HepG2 (cell line): ENCODE results near the gene ADH5. TPM values are rescaled to one million over a fixed set of nuclear protein-coding genes. Genes with fewer than 3 reads are reported as not detected.

Experiments
- AHDC1 ChIP-seq: sonication (generic); formaldehyde crosslinking; IDR thresholded peaks from 2 replicates; pipeline ENCODE4 v1.5.1; 2020; ENCODE audit warnings: mild to moderate bottlenecking, missing genetic modification reagents, borderline replicate concordance
- ARNT ChIP-seq: fragments of 450-650 bp; IDR thresholded peaks from 2 replicates; pipeline ENCODE4 v1.6.1; 2017
- ATM ChIP-seq: fragments of 450-650 bp; IDR thresholded peaks from 2 replicates; pipeline ENCODE4 v1.7.1; 2017; ENCODE audit warnings: mild to moderate bottlenecking, borderline replicate concordance
- ETV5 ChIP-seq: IDR thresholded peaks from 2 replicates; pipeline ENCODE4 v1.6.1; 2018; ENCODE audit warnings: missing biosample characterization, missing genetic modification reagents, inconsistent platforms, borderline replicate concordance
- FOXK1 ChIP-seq: sonication (generic); formaldehyde crosslinking; IDR thresholded peaks from 2 replicates; pipeline ENCODE4 v1.4.0; 2020; ENCODE audit warnings: low read depth, missing genetic modification reagents, borderline replicate concordance
- HMG20A ChIP-seq: IDR thresholded peaks from 2 replicates; pipeline ENCODE4 v1.6.1; 2016; ENCODE audit warnings: borderline replicate concordance
- KDM5A ChIP-seq: fragments of 200-600 bp; sonication (generic); IDR thresholded peaks from 2 replicates; pipeline ENCODE4 v1.7.0; 2018; ENCODE audit warnings: antibody characterized with exemption, mild to moderate bottlenecking, low read length, borderline replicate concordance
- MIER3 ChIP-seq: IDR thresholded peaks from 2 replicates; pipeline ENCODE4 v1.6.1; 2016; ENCODE audit warnings: missing compliant biosample characterization, borderline replicate concordance
- NCOR1 ChIP-seq: fragments of 200-600 bp; sonication (generic); IDR thresholded peaks from 2 replicates; pipeline ENCODE4 v1.7.0; 2017; ENCODE audit warnings: antibody characterized with exemption, low read length, borderline replicate concordance
- PHF5A ChIP-seq: IDR thresholded peaks from one replicate; pipeline ENCODE4 v1.6.1; 2018; ENCODE audit warnings: low read depth, missing genetic modification reagents; ENCODE audit not compliant: unreplicated experiment
- RBAK ChIP-seq: sonication (generic); formaldehyde crosslinking; IDR thresholded peaks from 2 replicates; pipeline ENCODE4 v1.5.1; 2020; ENCODE audit warnings: mild to moderate bottlenecking, missing genetic modification reagents
- ZFP36L2 ChIP-seq: sonication (generic); formaldehyde crosslinking; IDR thresholded peaks from 2 replicates; pipeline ENCODE4 v1.4.0; 2020; ENCODE audit warnings: missing genetic modification reagents
- ZNF367 ChIP-seq: sonication (generic); formaldehyde crosslinking; IDR thresholded peaks from 2 replicates; pipeline ENCODE4 v1.4.0; 2020; ENCODE audit warnings: missing genetic modification reagents, borderline replicate concordance
- ZNF460 ChIP-seq: sonication (generic); formaldehyde crosslinking; IDR thresholded peaks from 2 replicates; pipeline ENCODE4 v1.5.1; 2020; ENCODE audit warnings: missing genetic modification reagents, mild to moderate bottlenecking, borderline replicate concordance
- ZNF574 ChIP-seq: sonication (generic); formaldehyde crosslinking; IDR thresholded peaks from 2 replicates; pipeline ENCODE4 v1.4.0; 2020; ENCODE audit warnings: missing genetic modification reagents
- ZSCAN29 ChIP-seq: sonication (generic); formaldehyde crosslinking; conservative IDR thresholded peaks from 2 replicates; pipeline ENCODE4 v1.4.0; 2020; ENCODE audit warnings: mild to moderate bottlenecking, missing genetic modification reagents
- ZSCAN9 ChIP-seq: IDR thresholded peaks from 2 replicates; pipeline ENCODE4 v1.6.1; 2016; ENCODE audit warnings: borderline replicate concordance
- polyA plus RNA-seq, 8 experiments: library from polyadenylated mRNA; depleted of rRNA in 3 of 8; stranded (reverse) in 7 of 8; unstranded in 1 of 8; fragments of >200 nt; fragmentation: Illumina TruSeq in 4 of 8; extraction: Trizol in 4 of 8; gene quantifications; 2 replicates each; pipeline versions ENCODE4 v1.2.1 to v1.2.3, GENCODE V29; 2011 to 2016; ENCODE audit warnings: low read depth in 4 of 8, missing spikeins in 1 of 8, mixed read lengths in 1 of 8; ENCODE audit not compliant: insufficient read depth in 1 of 8
- total RNA-seq, 5 experiments: library from RNA; depleted of rRNA; stranded (reverse); fragments of >200 nt; fragmentation: Illumina TruSeq; extraction: Trizol; gene quantifications; 2 replicates each; pipeline ENCODE4 v1.2.3, GENCODE V29; 2016; ENCODE audit warnings: low read depth in 1 of 5
- TF ChIP-seq, protein P1 (sequence below): fragments of 450-650 bp; IDR thresholded peaks from 2 replicates; pipeline ENCODE4 v1.6.1; 2017; ENCODE audit warnings: mild to moderate bottlenecking

Gene ADH5
- total and polyA plus RNA-seq, 2 of the 13 experiments (the other 11 are each of a cell fraction or from before 2014, with no cell fraction given) = 349 to 512 TPM

- TF ChIP-seq HMG20A (CRISPR knock-in tag) (no peak), ZSCAN9 (CRISPR knock-in tag) (no peak), NCOR1 (no peak), FOXK1 (CRISPR knock-in tag) (no peak), ZNF367 (no peak), ARNT (no peak), ATM (no peak), PHF5A (CRISPR knock-in tag) (no peak), ZSCAN29 (peak; percentile 73; the same call in 1 of the 2 replicates), ZNF574 (CRISPR knock-in tag) (peak; percentile 67), ZFP36L2 (CRISPR knock-in tag) (no peak), ZNF460 (no peak), ETV5 (CRISPR knock-in tag) (peak; percentile 94), RBAK (CRISPR knock-in tag) (no peak), AHDC1 (CRISPR knock-in tag) (0 out of 2 replicates have a peak, but pooled peaks have one; percentile 33), MIER3 (CRISPR knock-in tag) (peak; percentile 69; the same call in 1 of the 2 replicates), KDM5A (no peak; the same call in none of the 2 replicates)
- TF ChIP-seq, protein P1, sequence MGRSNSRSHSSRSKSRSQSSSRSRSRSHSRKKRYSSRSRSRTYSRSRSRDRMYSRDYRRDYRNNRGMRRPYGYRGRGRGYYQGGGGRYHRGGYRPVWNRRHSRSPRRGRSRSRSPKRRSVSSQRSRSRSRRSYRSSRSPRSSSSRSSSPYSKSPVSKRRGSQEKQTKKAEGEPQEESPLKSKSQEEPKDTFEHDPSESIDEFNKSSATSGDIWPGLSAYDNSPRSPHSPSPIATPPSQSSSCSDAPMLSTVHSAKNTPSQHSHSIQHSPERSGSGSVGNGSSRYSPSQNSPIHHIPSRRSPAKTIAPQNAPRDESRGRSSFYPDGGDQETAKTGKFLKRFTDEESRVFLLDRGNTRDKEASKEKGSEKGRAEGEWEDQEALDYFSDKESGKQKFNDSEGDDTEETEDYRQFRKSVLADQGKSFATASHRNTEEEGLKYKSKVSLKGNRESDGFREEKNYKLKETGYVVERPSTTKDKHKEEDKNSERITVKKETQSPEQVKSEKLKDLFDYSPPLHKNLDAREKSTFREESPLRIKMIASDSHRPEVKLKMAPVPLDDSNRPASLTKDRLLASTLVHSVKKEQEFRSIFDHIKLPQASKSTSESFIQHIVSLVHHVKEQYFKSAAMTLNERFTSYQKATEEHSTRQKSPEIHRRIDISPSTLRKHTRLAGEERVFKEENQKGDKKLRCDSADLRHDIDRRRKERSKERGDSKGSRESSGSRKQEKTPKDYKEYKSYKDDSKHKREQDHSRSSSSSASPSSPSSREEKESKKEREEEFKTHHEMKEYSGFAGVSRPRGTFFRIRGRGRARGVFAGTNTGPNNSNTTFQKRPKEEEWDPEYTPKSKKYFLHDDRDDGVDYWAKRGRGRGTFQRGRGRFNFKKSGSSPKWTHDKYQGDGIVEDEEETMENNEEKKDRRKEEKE = no peak
These were observed at the start of gene ADH5 (continued) for GRCh38 chr4:99088481-99089365.
